Measurements from ENCODE around the gene SPG7.

DNA sequence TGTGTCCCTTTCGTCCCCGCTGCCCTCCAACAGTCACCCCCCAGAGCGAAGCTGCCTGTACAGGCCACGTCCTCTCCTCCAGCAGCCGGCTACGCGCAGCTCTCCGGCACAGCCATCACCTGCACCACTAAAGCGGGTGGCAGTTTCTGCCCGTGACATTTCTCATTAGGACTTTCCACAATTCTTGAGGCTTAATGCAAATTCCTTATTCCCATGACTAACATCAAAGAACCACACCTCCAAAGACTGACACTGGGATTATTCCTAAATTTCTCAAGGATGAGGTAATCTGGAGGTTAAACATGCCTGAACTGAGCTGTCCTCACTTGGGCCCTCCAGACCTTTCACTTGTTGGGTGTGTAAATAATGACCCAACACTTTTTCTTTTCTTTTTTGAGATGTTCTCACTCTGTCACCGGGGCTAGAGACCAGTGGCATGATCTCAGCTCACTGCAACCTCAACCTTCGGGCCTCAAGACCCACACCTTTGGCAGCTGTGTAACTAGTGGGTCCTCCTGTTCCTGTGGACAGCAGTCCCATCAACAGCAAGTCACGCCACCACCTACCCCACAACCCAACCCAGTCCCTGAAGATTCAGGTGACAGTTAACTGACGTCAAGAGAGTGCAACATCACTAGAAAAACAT is 29.5 kb upstream of the SPG7 start:
- TF ChIP-seq CTCF (IDR thresholded peaks at IDR 0.05; ENCODE audit: insufficient read depth, low read depth, low read length) = no peak
- no peak for TF ChIP-seq EZH2 (IDR thresholded peaks at IDR 0.05; ENCODE audit: insufficient read depth, low read length)

Data from astrocyte (in vitro differentiated cells and primary cell).